Measurements from ENCODE around the gene SRGAP2.
"Not testable (repeated sequence)": the region's sequence is repeated elsewhere in the genome, so short reads cannot be mapped to it uniquely, and the experiment has no call there.

The SRGAP2 gene

GRCh38 chr1:206182368-206183317 lies 20.7 kb upstream of the SRGAP2 start:
- H3K4me3 ChIP-seq (ENCODE audit: low read depth, low read length); H3K4me1 ChIP-seq (ENCODE audit: control insufficient read depth, insufficient read depth, low read length); H3K27me3 ChIP-seq (ENCODE audit: control insufficient read depth, insufficient read depth, low read length); H3K27ac ChIP-seq (ENCODE audit: low read depth, low read length); H3K9me3 ChIP-seq (ENCODE audit: control insufficient read depth, insufficient read depth, low read depth, low read length); H3K9ac ChIP-seq (ENCODE audit: low read length); H3K36me3 ChIP-seq (ENCODE audit: control insufficient read depth, insufficient read depth, low read length): not testable (repeated sequence)

- not testable (repeated sequence) for H3K27ac ChIP-seq (ENCODE audit: low read depth, low read length); H3K27me3 ChIP-seq (ENCODE audit: control insufficient read depth, insufficient read depth, low read length)
Measured at GRCh38 chr1:206183788-206184187, 19.6 kb upstream of the SRGAP2 start.

GRCh38 chr1:206185778-206186177 lies 17.6 kb upstream of the SRGAP2 start:
- not testable (repeated sequence) for H3K9me3 ChIP-seq (ENCODE audit: control insufficient read depth, insufficient read depth, low read depth, low read length); H3K9ac ChIP-seq (ENCODE audit: low read length); H3K27me3 ChIP-seq (ENCODE audit: control insufficient read depth, insufficient read depth, low read length)

More at GRCh38 chr1:206183788-206184187, 19.6 kb upstream of the SRGAP2 start:
- H3K36me3 ChIP-seq (ENCODE audit: control insufficient read depth, insufficient read depth, low read length); H3K4me1 ChIP-seq (ENCODE audit: control insufficient read depth, insufficient read depth, low read length); H3K9ac ChIP-seq (ENCODE audit: low read length); H3K9me3 ChIP-seq (ENCODE audit: control insufficient read depth, insufficient read depth, low read depth, low read length); H3K4me3 ChIP-seq (ENCODE audit: low read depth, low read length): not testable (repeated sequence)

GRCh38 chr1:206186826-206187225 lies 16.5 kb upstream of the SRGAP2 start:
- H3K36me3 ChIP-seq (ENCODE audit: control insufficient read depth, insufficient read depth, low read length); H3K9ac ChIP-seq (ENCODE audit: low read length); H3K4me3 ChIP-seq (ENCODE audit: low read depth, low read length); H3K9me3 ChIP-seq (ENCODE audit: control insufficient read depth, insufficient read depth, low read depth, low read length); H3K27me3 ChIP-seq (ENCODE audit: control insufficient read depth, insufficient read depth, low read length); H3K4me1 ChIP-seq (ENCODE audit: control insufficient read depth, insufficient read depth, low read length); H3K27ac ChIP-seq (ENCODE audit: low read depth, low read length): not testable (repeated sequence)

More at GRCh38 chr1:206185778-206186177, 17.6 kb upstream of the SRGAP2 start:
- H3K4me3 ChIP-seq (ENCODE audit: low read depth, low read length); H3K36me3 ChIP-seq (ENCODE audit: control insufficient read depth, insufficient read depth, low read length); H3K27ac ChIP-seq (ENCODE audit: low read depth, low read length); H3K4me1 ChIP-seq (ENCODE audit: control insufficient read depth, insufficient read depth, low read length): not testable (repeated sequence)

- not testable (repeated sequence) for H3K9me3 ChIP-seq (ENCODE audit: control insufficient read depth, insufficient read depth, low read depth, low read length); H3K27ac ChIP-seq (ENCODE audit: low read depth, low read length); H3K27me3 ChIP-seq (ENCODE audit: control insufficient read depth, insufficient read depth, low read length); H3K4me3 ChIP-seq (ENCODE audit: low read depth, low read length); H3K4me1 ChIP-seq (ENCODE audit: control insufficient read depth, insufficient read depth, low read length); H3K36me3 ChIP-seq (ENCODE audit: control insufficient read depth, insufficient read depth, low read length); H3K9ac ChIP-seq (ENCODE audit: low read length)
Measured at GRCh38 chr1:206195182-206195581, 8.2 kb upstream of the SRGAP2 start.

- not testable (repeated sequence) for H3K36me3 ChIP-seq (ENCODE audit: control insufficient read depth, insufficient read depth, low read length); H3K9me3 ChIP-seq (ENCODE audit: control insufficient read depth, insufficient read depth, low read depth, low read length); H3K9ac ChIP-seq (ENCODE audit: low read length); H3K27ac ChIP-seq (ENCODE audit: low read depth, low read length); H3K4me1 ChIP-seq (ENCODE audit: control insufficient read depth, insufficient read depth, low read length); H3K27me3 ChIP-seq (ENCODE audit: control insufficient read depth, insufficient read depth, low read length); H3K4me3 ChIP-seq (ENCODE audit: low read depth, low read length)
Measured at GRCh38 chr1:206196748-206197424, 6.5 kb upstream of the SRGAP2 start.

- peak within 1 kb of the TSS; percentile 44 for H3K9ac ChIP-seq (ENCODE audit: low read length)
- not testable (repeated sequence) for H3K9me3 ChIP-seq (ENCODE audit: control insufficient read depth, insufficient read depth, low read depth, low read length); H3K27ac ChIP-seq (ENCODE audit: low read depth, low read length); H3K4me1 ChIP-seq (ENCODE audit: control insufficient read depth, insufficient read depth, low read length); H3K36me3 ChIP-seq (ENCODE audit: control insufficient read depth, insufficient read depth, low read length); H3K27me3 ChIP-seq (ENCODE audit: control insufficient read depth, insufficient read depth, low read length)
- peak within 1 kb of the TSS; percentile 61 for H3K4me3 ChIP-seq (ENCODE audit: low read depth, low read length)
Measured at GRCh38 chr1:206202789-206203363, 465 bp upstream of the SRGAP2 start, which contains the start of gene FAM72A. TSS of gene FAM72A (minus strand) at chr1:206202839. CDS start at chr1:206202025, 814 bp downstream.

GRCh38 chr1:206204159-206204511 lies 794 bp downstream of the SRGAP2 start:
- H3K36me3 ChIP-seq (ENCODE audit: control insufficient read depth, insufficient read depth, low read length); H3K9me3 ChIP-seq (ENCODE audit: control insufficient read depth, insufficient read depth, low read depth, low read length); H3K27ac ChIP-seq (ENCODE audit: low read depth, low read length); H3K9ac ChIP-seq (ENCODE audit: low read length); H3K27me3 ChIP-seq (ENCODE audit: control insufficient read depth, insufficient read depth, low read length); H3K4me1 ChIP-seq (ENCODE audit: control insufficient read depth, insufficient read depth, low read length): not testable (repeated sequence)
- H3K4me3 ChIP-seq (ENCODE audit: low read depth, low read length) = peak overlapping the region; percentile 54

GRCh38 chr1:206204871-206205270 lies 1.5 kb downstream of the SRGAP2 start:
- H3K27me3 ChIP-seq (ENCODE audit: control insufficient read depth, insufficient read depth, low read length); H3K27ac ChIP-seq (ENCODE audit: low read depth, low read length); H3K9me3 ChIP-seq (ENCODE audit: control insufficient read depth, insufficient read depth, low read depth, low read length); H3K36me3 ChIP-seq (ENCODE audit: control insufficient read depth, insufficient read depth, low read length); H3K4me1 ChIP-seq (ENCODE audit: control insufficient read depth, insufficient read depth, low read length): not testable (repeated sequence)
- Histone ChIP-seq H3K4me3 (ENCODE audit: low read depth, low read length) (peak overlapping the region; percentile 52), H3K9ac (ENCODE audit: low read length) (peak overlapping the region; percentile 33)

GRCh38 chr1:206205569-206205968 lies 2.2 kb downstream of the SRGAP2 start:
- 0 out of 2 replicates have a peak overlapping the region, but pooled peaks have one; percentile 26 for H3K4me3 ChIP-seq (ENCODE audit: low read depth, low read length)
- not testable (repeated sequence) for H3K36me3 ChIP-seq (ENCODE audit: control insufficient read depth, insufficient read depth, low read length); H3K9me3 ChIP-seq (ENCODE audit: control insufficient read depth, insufficient read depth, low read depth, low read length); H3K9ac ChIP-seq (ENCODE audit: low read length); H3K27me3 ChIP-seq (ENCODE audit: control insufficient read depth, insufficient read depth, low read length); H3K4me1 ChIP-seq (ENCODE audit: control insufficient read depth, insufficient read depth, low read length); H3K27ac ChIP-seq (ENCODE audit: low read depth, low read length)

- H3K27ac ChIP-seq (ENCODE audit: low read depth, low read length); H3K9ac ChIP-seq (ENCODE audit: low read length); H3K4me1 ChIP-seq (ENCODE audit: control insufficient read depth, insufficient read depth, low read length); H3K4me3 ChIP-seq (ENCODE audit: low read depth, low read length); H3K9me3 ChIP-seq (ENCODE audit: control insufficient read depth, insufficient read depth, low read depth, low read length); H3K36me3 ChIP-seq (ENCODE audit: control insufficient read depth, insufficient read depth, low read length); H3K27me3 ChIP-seq (ENCODE audit: control insufficient read depth, insufficient read depth, low read length): not testable (repeated sequence)
Measured at GRCh38 chr1:206210802-206211201, 7.5 kb downstream of the SRGAP2 start.
